GM10248 (cell line): ENCODE measurements around the gene OR4K1.

Experiments used
- CTCF ChIA-PET: fragments of 300-600 bp; sonication (Branson Sonifier 250); formaldehyde crosslinking; extraction: SDS; loops from one replicate; lab custom pipeline; 2021; ENCODE audit warnings: antibody characterized with exemption; lab: Yijun Ruan, JAX
- POLR2A ChIA-PET: fragments of 350-650 bp; sonication (Branson Sonifier 250); formaldehyde crosslinking; extraction: SDS; loops from one replicate; lab custom pipeline; 2020; ENCODE audit warnings: antibody characterized with exemption; lab: Yijun Ruan, JAX
- DNase-seq: peaks from one replicate; pipeline ENCODE4 v3.0.0; 2012; ENCODE audit errors: extremely low spot score
- TF ChIP-seq, protein P1 (sequence below): IDR thresholded peaks from 2 replicates; pipeline ENCODE4 v1.5.1; 2012; ENCODE audit warnings: mild to moderate bottlenecking, low read depth; ENCODE audit errors: extremely low read depth, missing control alignments, control extremely low read depth

The OR4K1 gene

DNA sequence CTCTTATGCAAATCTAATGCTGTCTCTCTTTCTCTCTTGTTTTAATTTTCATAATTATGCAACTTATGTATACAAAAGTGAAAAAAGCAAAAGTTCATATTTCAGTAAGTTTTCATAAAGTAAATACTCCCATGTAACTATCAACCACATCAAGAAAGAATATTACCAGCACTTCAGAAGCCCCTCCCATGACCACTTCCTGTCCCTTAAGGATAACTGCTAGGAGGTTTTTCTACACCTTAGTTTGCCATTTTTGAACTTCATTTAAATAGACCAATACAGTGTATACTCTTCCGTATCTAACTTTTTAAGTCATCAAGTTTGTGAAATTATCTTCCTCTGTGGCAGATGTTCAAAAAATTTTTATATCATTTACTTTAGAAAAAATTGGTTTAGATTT, 44.1 kb downstream of the OR4K1 start:
- POLR2A ChIA-PET, result no interaction called here
- CTCF ChIA-PET, result no interaction called here
- no peak for DNase-seq
- TF ChIP-seq, protein P1, sequence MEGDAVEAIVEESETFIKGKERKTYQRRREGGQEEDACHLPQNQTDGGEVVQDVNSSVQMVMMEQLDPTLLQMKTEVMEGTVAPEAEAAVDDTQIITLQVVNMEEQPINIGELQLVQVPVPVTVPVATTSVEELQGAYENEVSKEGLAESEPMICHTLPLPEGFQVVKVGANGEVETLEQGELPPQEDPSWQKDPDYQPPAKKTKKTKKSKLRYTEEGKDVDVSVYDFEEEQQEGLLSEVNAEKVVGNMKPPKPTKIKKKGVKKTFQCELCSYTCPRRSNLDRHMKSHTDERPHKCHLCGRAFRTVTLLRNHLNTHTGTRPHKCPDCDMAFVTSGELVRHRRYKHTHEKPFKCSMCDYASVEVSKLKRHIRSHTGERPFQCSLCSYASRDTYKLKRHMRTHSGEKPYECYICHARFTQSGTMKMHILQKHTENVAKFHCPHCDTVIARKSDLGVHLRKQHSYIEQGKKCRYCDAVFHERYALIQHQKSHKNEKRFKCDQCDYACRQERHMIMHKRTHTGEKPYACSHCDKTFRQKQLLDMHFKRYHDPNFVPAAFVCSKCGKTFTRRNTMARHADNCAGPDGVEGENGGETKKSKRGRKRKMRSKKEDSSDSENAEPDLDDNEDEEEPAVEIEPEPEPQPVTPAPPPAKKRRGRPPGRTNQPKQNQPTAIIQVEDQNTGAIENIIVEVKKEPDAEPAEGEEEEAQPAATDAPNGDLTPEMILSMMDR, result no peak

DNA sequence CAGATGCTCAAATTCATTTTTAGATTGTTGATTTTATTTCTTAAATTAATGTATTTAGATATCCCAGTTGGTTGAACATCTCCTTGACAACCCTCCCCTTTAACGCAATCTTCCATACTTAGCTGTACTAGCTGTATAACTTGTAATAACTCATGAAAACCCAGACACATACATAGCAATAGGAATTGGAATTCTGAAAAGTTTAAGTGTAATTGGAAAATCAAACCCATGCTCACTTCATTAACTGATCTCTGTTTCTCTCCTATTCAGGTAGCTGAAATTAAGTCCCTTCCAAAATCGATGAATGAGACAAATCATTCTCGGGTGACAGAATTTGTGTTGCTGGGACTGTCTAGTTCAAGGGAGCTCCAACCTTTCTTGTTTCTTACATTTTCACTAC, 44.6 kb downstream of the OR4K1 start, which contains the start of gene OR4K15:
Gene OR4K15, plus strand, starts transcription at position 301 of the 400 bp plus-strand sequence. Its CDS starts 0 bp downstream, at position 301.
- ChIA-PET POLR2A (no interaction called here), CTCF (no interaction called here)
- no peak for DNase-seq
- TF ChIP-seq, protein P1, result no peak
